ENCODE results near the gene PDE11A.

DNA sequence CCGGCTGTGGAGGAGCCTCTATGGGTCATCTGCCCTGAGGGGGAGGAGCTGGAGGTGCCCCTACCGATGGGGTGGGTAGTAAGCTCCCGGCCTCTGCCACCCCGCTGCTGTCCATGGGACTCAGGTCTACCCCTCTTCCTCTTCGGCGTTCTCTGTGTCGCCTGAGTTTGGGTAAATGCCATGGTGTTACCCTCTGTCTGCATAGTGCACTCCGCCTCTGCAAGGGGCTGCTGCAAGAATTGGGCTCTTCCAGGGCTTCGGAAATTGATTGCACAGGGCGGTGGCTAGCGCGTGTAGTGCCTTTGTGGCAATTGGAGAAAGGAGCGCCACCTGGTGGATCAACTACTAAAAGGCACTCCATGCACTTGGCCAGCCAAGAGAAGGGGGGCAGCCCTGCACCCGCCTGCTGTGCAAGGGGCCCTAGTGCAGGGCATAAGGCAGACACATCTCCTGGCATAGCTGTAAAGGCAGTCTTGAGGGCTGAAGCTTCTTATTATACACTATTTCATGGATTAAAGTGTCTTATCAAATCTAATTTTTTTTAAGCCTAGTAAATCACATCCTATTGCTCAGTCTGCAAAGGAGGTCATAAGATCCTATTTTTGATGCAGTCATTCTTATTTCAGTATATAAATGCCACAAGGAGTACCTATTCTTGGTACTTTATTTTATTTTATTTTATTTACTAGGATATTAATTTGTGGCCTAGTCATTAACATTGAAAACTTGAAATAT, 308.9 kb downstream of the PDE11A start:
- TF ChIP-seq, protein P1, sequence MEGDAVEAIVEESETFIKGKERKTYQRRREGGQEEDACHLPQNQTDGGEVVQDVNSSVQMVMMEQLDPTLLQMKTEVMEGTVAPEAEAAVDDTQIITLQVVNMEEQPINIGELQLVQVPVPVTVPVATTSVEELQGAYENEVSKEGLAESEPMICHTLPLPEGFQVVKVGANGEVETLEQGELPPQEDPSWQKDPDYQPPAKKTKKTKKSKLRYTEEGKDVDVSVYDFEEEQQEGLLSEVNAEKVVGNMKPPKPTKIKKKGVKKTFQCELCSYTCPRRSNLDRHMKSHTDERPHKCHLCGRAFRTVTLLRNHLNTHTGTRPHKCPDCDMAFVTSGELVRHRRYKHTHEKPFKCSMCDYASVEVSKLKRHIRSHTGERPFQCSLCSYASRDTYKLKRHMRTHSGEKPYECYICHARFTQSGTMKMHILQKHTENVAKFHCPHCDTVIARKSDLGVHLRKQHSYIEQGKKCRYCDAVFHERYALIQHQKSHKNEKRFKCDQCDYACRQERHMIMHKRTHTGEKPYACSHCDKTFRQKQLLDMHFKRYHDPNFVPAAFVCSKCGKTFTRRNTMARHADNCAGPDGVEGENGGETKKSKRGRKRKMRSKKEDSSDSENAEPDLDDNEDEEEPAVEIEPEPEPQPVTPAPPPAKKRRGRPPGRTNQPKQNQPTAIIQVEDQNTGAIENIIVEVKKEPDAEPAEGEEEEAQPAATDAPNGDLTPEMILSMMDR (IDR thresholded peaks at IDR 0.05): peak; percentile 46 to 90 (median 75)
- TF ChIP-seq POLR2A (IDR thresholded peaks at IDR 0.05): no peak
